ENCODE data around the gene KCNQ1OT1.

GRCh38 chr11:2573240-2574042 is 126.4 kb downstream of the KCNQ1OT1 start:
- TF ChIP-seq CTCF (IDR thresholded peaks at IDR 0.05): no peak
- TF ChIP-seq POLR2A (IDR thresholded peaks at IDR 0.05): no peak
